GM12801 (cell line): ENCODE measurements around the gene PNMA6F.

ENCODE experiments used
- CTCF ChIP-seq: IDR thresholded peaks from one replicate; pipeline ENCODE4 v1.5.1; 2011; ENCODE audit warnings: control low read depth; ENCODE audit not compliant: insufficient read length; ENCODE audit errors: extremely low read depth

The PNMA6F gene

GRCh38 chrX:153357877-153358276 lies 36.3 kb upstream of the PNMA6F start:
- TF ChIP-seq CTCF: no peak

- no peak for TF ChIP-seq CTCF
Observed at GRCh38 chrX:153353416-153353815, 31.8 kb upstream of the PNMA6F start.

GRCh38 chrX:153352858-153353257 lies 31.3 kb upstream of the PNMA6F start:
- TF ChIP-seq CTCF: no peak

- TF ChIP-seq CTCF: no peak
Observed at GRCh38 chrX:153351981-153352380, 30.4 kb upstream of the PNMA6F start.

GRCh38 chrX:153349952-153350351 lies 28.4 kb upstream of the PNMA6F start:
- no peak for TF ChIP-seq CTCF

- no peak for TF ChIP-seq CTCF
Observed at GRCh38 chrX:153348421-153348820, 26.9 kb upstream of the PNMA6F start.

- TF ChIP-seq CTCF: no peak
Observed at GRCh38 chrX:153347530-153347929, 26.0 kb upstream of the PNMA6F start.

- no peak for TF ChIP-seq CTCF
Observed at GRCh38 chrX:153343674-153344073, 22.1 kb upstream of the PNMA6F start.
